Neural progenitor cell (in vitro differentiated cells): ENCODE measurements around the gene SHROOM3. TPM values are rescaled to one million over a fixed set of nuclear protein-coding genes. Genes with fewer than 3 reads are reported as not detected.

Source experiments
- DNase-seq: peaks from one replicate; pipeline ENCODE4 v3.0.0-alpha.2; 2016; ENCODE audit warnings: low spot score
- H2AFZ ChIP-seq: fragments of 200-600 bp; sonication (generic); replicated peaks from 2 replicates; pipeline ENCODE4 v1.6.1; 2016; ENCODE audit warnings: antibody characterized with exemption
- H3F3A ChIP-seq: fragments of 200-600 bp; sonication (generic); 2 replicates; pipeline ENCODE4 v1.6.1; 2016; ENCODE audit warnings: antibody characterized with exemption, low read depth
- H3K27ac ChIP-seq: fragments of 200-600 bp; sonication (generic); 2 replicates; pipeline ENCODE4 v1.5.1; 2016; ENCODE audit warnings: mild to moderate bottlenecking
- H3K27me3 ChIP-seq: fragments of 200-600 bp; sonication (generic); 2 replicates; pipeline ENCODE4 v1.6.1; 2016; ENCODE audit warnings: mild to moderate bottlenecking, moderate library complexity
- H3K36me3 ChIP-seq: fragments of 200-600 bp; sonication (generic); 2 replicates; pipeline ENCODE4 v1.5.1; 2016
- H3K4me1 ChIP-seq: fragments of 200-600 bp; sonication (generic); 2 replicates; pipeline ENCODE4 v1.6.1; 2016; ENCODE audit warnings: mixed run types
- H3K4me2 ChIP-seq: fragments of 200-600 bp; sonication (generic); 2 replicates; pipeline ENCODE4 v1.6.1; 2016
- H3K4me3 ChIP-seq: fragments of 200-600 bp; sonication (generic); 2 replicates; pipeline ENCODE4 v1.5.1; 2016
- H3K79me2 ChIP-seq: fragments of 200-600 bp; sonication (generic); 2 replicates; pipeline ENCODE4 v1.6.1; 2016; ENCODE audit warnings: low read depth
- H3K9ac ChIP-seq: fragments of 200-600 bp; sonication (generic); 2 replicates; pipeline ENCODE4 v1.6.1; 2016
- H3K9me3 ChIP-seq: fragments of 200-600 bp; sonication (generic); 2 replicates; pipeline ENCODE4 v1.5.1; 2016; ENCODE audit warnings: low read depth
- H4K20me1 ChIP-seq: fragments of 200-600 bp; sonication (generic); 2 replicates; pipeline ENCODE4 v1.6.1; 2016; ENCODE audit warnings: low read depth
- H3K27ac Mint-ChIP-seq: 3 replicates; pipeline ENCODE4 v1.8.0; 2021; ENCODE audit warnings: mixed read lengths
- H3K27me3 Mint-ChIP-seq: 2 replicates; pipeline ENCODE4 v1.8.0; 2022; ENCODE audit warnings: low read depth, mild to moderate bottlenecking, inconsistent platforms, moderate library complexity, mixed read lengths; ENCODE audit not compliant: insufficient read depth
- H3K36me3 Mint-ChIP-seq: 3 replicates; pipeline ENCODE4 v1.8.0; 2021; ENCODE audit warnings: mixed read lengths
- H3K4me1 Mint-ChIP-seq: 3 replicates; pipeline ENCODE4 v1.8.0; 2021; ENCODE audit warnings: mixed read lengths
- H3K4me3 Mint-ChIP-seq: 3 replicates; pipeline ENCODE4 v1.8.0; 2021; ENCODE audit warnings: mild to moderate bottlenecking, moderate library complexity, mixed read lengths
- H3K9me3 Mint-ChIP-seq: 3 replicates; pipeline ENCODE4 v1.8.0; 2020; ENCODE audit warnings: mixed read lengths
- CTCF ChIP-seq: fragments of 200-600 bp; sonication (generic); IDR thresholded peaks from 2 replicates; pipeline ENCODE4 v1.5.1; 2017; ENCODE audit warnings: antibody characterized with exemption, mild to moderate bottlenecking
- EZH2 ChIP-seq: fragments of 200-600 bp; sonication (generic); IDR thresholded peaks from 2 replicates; pipeline ENCODE4 v1.6.1; 2017; ENCODE audit warnings: antibody characterized with exemption, mild to moderate bottlenecking, moderate library complexity
- EZH2phosphoT487 ChIP-seq: fragments of 200-600 bp; sonication (generic); IDR thresholded peaks from 2 replicates; pipeline ENCODE4 v1.6.1; 2017; ENCODE audit warnings: antibody characterized with exemption
- total RNA-seq: library from RNA; depleted of rRNA; stranded (reverse); fragments of >200 nt; gene quantifications from 2 replicates; pipeline ENCODE4 v1.2.3, GENCODE V29; 2015; ENCODE audit warnings: low replicate concordance

The SHROOM3 gene
- total RNA-seq, 1 donor from 2014 or later = 36.6 TPM

- H3K4me3 ChIP-seq = no peak overlapping the region
- H3K9me3 ChIP-seq = no peaks in the 10 kb centered on the region
- Mint-ChIP-seq H3K4me3 (no peak overlapping the region), H3K36me3 (no peaks in the 10 kb centered on the region), H3K27ac (no peak overlapping the region), H3K9me3 (no peaks in the 10 kb centered on the region), H3K27me3 (no peaks in the 10 kb centered on the region), H3K4me1 (no peaks in the 10 kb centered on the region)
- H3F3A ChIP-seq = no peaks in the 10 kb centered on the region
- H3K79me2 ChIP-seq = no peaks in the 10 kb centered on the region
- H3K36me3 ChIP-seq = no peaks in the 10 kb centered on the region
- no peak overlapping the region for H3K27ac ChIP-seq
- TF ChIP-seq EZH2 = no peak
- no peak for TF ChIP-seq CTCF
- no peak for TF ChIP-seq EZH2phosphoT487
- H3K27me3 ChIP-seq = no peaks in the 10 kb centered on the region
- no peaks in the 10 kb centered on the region for H4K20me1 ChIP-seq
- H2AFZ ChIP-seq = no peak overlapping the region
- no peak overlapping the region for H3K9ac ChIP-seq
- no peaks in the 10 kb centered on the region for H3K4me1 ChIP-seq
- no peak overlapping the region for H3K4me2 ChIP-seq
- no peak for DNase-seq
These were observed 27.4 kb upstream of the SHROOM3 start for GRCh38 chr4:76407440-76408119.

GRCh38 chr4:76410636-76411035, 24.4 kb upstream of the SHROOM3 start:
- Histone ChIP-seq H3K4me3 (no peak overlapping the region), H3K4me1 (no peaks in the 10 kb centered on the region), H3F3A (no peaks in the 10 kb centered on the region), H3K79me2 (no peaks in the 10 kb centered on the region), H3K27me3 (no peaks in the 10 kb centered on the region), H3K4me2 (no peak overlapping the region), H2AFZ (no peak overlapping the region), H3K36me3 (no peaks in the 10 kb centered on the region), H3K9ac (no peak overlapping the region), H3K9me3 (no peaks in the 10 kb centered on the region), H3K27ac (no peak overlapping the region), H4K20me1 (no peaks in the 10 kb centered on the region)
- Mint-ChIP-seq H3K27ac (no peak overlapping the region), H3K4me1 (no peaks in the 10 kb centered on the region), H3K27me3 (no peaks in the 10 kb centered on the region), H3K36me3 (no peaks in the 10 kb centered on the region), H3K9me3 (no peaks in the 10 kb centered on the region), H3K4me3 (no peak overlapping the region)
- DNase-seq = no peak
- no peak for TF ChIP-seq CTCF
- TF ChIP-seq EZH2phosphoT487 = no peak
- TF ChIP-seq EZH2 = no peak

GRCh38 chr4:76420188-76420761, 14.8 kb upstream of the SHROOM3 start:
- no peak overlapping the region for H3K4me2 ChIP-seq
- TF ChIP-seq EZH2 (no peak), CTCF (no peak), EZH2phosphoT487 (no peak)
- H3K4me3 ChIP-seq = no peak overlapping the region
- H3K9ac ChIP-seq = no peak overlapping the region
- no peaks in the 10 kb centered on the region for H4K20me1 ChIP-seq
- no peaks in the 10 kb centered on the region for H3K36me3 Mint-ChIP-seq
- H3K27ac ChIP-seq = no peak overlapping the region
- H3K36me3 ChIP-seq = no peaks in the 10 kb centered on the region
- no peaks in the 10 kb centered on the region for H3K27me3 ChIP-seq
- H2AFZ ChIP-seq = no peak overlapping the region
- DNase-seq = no peak
- H3K4me1 Mint-ChIP-seq = peaks cover 8% of the 10 kb centered on the region
- peaks cover 6% of the 10 kb centered on the region for H3K4me1 ChIP-seq
- no peaks in the 10 kb centered on the region for H3K79me2 ChIP-seq
- H3K27me3 Mint-ChIP-seq = no peaks in the 10 kb centered on the region
- peaks cover 7% of the 10 kb centered on the region for H3K9me3 ChIP-seq
- H3K27ac Mint-ChIP-seq = peak overlapping the region; percentile 37
- peaks cover 5% of the 10 kb centered on the region for H3F3A ChIP-seq
- no peak overlapping the region for H3K4me3 Mint-ChIP-seq
- H3K9me3 Mint-ChIP-seq = peaks cover 23% of the 10 kb centered on the region
